ENCODE results near the gene PLEKHA6.

Gene PLEKHA6

GRCh38 chr1:204307334-204307883 is 52.3 kb downstream of the PLEKHA6 start:
- peak; percentile 59 for DNase-seq

DNA sequence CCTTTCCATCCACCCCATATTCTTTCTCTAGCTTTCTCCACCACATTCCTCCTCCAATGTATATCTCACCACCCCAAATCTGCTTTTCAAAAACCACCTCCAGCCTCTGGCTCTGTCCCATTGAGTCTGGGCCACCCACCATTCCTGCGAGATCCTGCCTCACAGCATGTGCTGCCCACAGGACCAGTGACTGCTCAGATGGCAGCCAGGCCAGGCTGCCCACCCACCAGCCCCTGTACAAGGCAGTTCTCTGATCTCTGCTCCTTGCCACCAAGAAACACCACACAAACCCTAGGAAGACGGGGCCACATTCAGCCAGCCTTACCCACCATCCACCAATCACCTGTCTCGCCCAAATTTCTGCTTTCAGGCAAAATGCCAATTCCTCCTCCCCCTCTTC is 53.7 kb downstream of the PLEKHA6 start:
- DNase-seq: no peak

DNA sequence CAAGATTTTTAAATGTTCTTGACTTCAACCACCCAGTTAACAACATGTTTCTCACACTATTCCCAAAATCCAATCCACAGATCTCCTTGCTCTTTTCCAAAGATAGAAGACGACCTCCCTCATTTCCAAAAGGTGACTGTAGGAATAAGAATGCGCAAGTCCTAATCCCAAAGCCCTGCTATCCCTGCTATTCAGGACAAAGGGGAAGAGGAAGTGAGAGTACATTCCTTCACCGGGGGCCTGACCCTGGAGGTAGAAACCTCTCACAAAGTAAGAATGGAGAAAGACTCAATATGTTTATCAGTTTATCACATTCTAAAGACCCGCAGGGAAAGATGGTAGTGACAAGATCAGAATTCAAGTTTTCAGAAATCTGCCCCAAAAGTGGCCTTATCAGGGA is 55.7 kb downstream of the PLEKHA6 start:
- no peak for DNase-seq

GRCh38 chr1:204302769-204303168 is 57.0 kb downstream of the PLEKHA6 start:
- no peak for DNase-seq

DNA sequence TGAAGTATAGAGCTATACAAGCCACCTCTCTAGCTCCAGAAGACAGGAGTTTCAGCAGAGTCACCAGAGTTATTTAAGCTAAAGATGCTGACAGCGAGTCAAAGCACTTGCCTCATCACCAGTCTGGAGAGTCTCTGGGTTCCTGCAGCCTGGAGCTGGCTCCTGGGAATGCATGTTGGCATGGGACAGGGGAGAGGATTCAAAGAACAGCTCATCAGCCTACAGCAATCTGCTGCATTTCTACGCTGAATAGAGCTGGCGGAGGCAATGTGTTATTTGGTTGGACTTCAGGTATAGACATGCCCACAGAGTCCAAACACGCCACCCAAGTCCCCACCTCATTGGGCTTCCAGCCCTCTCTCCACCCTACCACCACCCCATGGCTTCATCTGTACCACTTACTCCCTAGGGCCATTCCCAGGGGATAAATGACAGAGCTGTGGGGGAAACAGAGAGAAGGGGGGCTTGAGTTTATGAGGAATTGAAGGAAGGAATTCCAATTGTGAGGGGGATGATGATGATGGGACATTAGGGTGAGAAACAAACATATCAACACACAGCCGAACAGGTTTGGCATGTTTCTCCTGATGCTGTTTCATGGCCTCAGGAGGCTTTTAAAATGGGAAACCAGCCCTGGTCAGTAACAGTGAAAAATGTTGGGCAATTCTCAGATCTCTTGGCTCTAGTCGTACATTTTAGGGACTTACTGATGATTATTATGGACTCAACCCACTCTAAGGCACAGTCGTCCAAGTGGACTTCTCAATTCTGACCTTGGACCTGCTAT is 58.4 kb downstream of the PLEKHA6 start:
- DNase-seq: no peak

GRCh38 chr1:204299814-204300365 is 59.8 kb downstream of the PLEKHA6 start:
- no peak for DNase-seq

GRCh38 chr1:204296431-204296988 is 63.2 kb downstream of the PLEKHA6 start:
- DNase-seq: no peak

GRCh38 chr1:204295671-204296070 is 64.1 kb downstream of the PLEKHA6 start:
- DNase-seq: no peak

DNA sequence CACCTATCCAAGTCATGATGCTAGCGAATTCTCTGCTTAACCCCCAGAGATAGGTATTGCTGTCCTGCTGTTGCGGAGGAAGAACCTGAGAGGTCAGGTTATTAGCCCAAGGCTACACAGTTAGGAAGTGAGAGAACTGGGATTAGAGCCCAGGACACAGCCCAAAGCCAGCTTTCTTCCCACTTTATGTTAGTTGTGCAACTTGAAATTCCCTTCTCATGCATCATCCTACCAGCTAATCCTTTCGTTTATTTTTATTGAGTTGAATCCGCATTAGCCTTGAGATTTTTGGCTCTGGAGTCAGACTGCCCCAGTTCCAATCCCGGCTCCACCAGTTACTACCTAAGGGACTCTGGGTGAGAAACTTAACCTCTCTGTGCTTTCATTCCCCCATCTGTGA is 65.4 kb downstream of the PLEKHA6 start:
- DNase-seq: no peak

- no peak for DNase-seq
Observed at GRCh38 chr1:204293605-204294337, 66.0 kb downstream of the PLEKHA6 start.

DNA sequence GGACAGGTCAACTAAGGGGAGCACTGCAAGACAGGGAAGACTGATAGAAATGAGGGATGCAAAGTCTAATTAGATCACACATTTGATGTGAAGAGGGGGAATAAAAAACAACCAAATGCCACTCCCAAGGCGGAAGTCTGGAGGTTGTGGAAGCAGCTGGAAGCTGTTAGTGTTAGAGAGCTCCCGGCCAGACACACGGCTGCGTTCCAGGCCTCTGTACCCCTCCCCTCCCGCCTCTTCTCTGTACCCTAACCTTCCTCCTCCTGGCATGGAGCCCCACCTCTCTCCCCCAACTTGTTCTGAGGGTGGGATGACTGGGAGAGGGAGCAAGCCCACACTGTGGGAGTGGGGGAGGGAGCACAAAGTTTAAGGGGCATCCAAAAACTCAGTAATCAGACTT is 67.0 kb downstream of the PLEKHA6 start:
- no peak for DNase-seq

GRCh38 chr1:204289280-204289679 is 70.4 kb downstream of the PLEKHA6 start:
- no peak for DNase-seq

GRCh38 chr1:204288021-204288588 is 71.6 kb downstream of the PLEKHA6 start:
- DNase-seq: peak; percentile 80

DNA sequence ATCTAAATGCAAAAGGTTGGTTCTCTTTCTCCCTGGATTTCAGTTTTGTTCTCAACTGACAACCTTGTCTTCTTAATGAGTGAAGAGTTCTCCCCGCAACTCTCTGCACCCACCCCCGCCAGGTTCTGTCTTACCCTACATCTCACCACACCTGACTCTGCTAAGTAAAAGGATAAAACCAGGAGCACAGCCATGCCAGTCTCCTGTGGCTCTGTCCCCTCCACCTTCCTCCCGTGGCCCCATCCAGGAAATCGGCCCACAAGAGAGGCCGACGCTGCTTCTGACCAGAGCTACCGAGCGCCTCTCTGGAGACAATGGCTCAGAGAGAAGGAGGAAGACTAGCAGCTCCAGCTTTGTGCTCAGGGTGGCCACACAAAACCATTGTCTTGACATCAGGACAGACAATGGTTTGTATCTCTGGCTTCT is 72.2 kb downstream of the PLEKHA6 start:
- no peak for DNase-seq

GRCh38 chr1:204286831-204287421 is 72.8 kb downstream of the PLEKHA6 start:
- DNase-seq: no peak

DNA sequence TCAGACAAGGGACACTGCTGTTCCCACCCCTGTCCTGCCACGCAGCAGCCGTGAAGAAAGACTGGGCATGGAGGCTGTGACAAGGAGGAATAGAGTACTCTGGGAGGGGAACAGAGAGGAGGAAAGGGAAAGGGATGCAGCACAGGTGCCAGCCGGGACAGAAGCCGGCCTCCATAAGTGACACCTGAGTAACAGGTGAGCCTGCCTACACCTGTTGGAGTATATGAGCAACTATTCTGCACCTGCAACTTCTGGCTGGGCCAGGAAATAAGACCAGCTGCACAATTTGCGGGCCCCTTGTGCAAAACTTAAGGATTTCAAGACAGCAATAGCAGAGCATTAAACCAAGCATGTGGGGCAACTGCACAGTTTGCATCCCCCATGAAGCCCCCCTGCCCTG is 73.4 kb downstream of the PLEKHA6 start:
- DNase-seq: no peak

GRCh38 chr1:204285436-204286305 is 74.1 kb downstream of the PLEKHA6 start:
- DNase-seq: no peak

- no peak for DNase-seq
Observed at GRCh38 chr1:204284929-204285328, 74.8 kb downstream of the PLEKHA6 start.

DNA sequence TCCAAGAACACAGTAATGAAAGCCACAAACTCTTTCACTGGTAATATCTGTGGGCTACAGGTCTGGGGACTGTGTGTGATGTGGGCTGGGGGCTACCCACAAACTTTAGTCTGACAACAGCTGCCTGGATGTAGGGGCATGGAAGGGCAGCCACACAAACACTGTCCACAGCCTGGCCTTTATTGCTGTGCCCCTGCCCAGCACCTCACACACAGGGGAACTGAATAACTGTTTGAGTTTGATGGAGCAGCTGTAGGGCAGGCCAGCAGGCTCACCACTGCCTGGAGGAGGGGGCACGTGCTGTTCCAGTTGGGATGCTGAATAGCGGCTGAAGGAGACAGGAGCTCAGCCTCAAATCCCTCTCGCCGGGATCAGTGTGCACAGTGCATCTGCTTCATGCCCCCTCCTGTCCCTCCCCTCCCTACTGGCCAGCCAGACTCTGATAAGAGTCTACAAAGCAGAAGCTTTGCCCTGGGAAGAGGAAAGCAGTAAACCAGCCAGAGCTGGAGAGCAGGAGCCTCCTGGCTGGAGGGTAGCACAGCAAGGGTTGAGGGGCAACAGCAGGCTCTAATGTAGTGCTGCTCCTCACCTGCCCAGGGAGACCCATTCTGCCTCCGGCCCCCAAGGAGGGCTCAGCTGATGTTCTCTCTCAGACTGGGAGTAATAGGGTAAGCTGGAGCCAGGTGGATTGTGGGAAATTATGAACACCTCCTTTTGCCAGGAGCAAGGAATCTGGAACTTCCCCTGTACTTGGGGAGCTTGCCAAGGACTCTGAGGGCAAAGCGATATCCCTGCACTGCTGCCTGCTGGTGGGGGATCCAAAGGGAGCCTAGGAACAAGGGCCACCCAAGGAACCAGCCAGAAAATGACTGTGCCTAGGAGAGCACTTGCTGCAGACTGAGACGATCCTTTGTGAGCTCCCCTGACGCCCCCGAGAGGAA is 75.7 kb downstream of the PLEKHA6 start:
- peak; percentile 94 for DNase-seq

- no peak for DNase-seq
Observed at GRCh38 chr1:204282761-204283221, 76.9 kb downstream of the PLEKHA6 start.
